ENCODE results near the gene FAM83D. TPM values are rescaled to one million over a fixed set of nuclear protein-coding genes. Genes with fewer than 3 reads are reported as not detected.
A peak's percentile ranks its signal among the peaks of the same experiment; 100 is the strongest.

FAM83D gene
- total RNA-seq, 2 experiments from 2014 or later, result 23.1 to 28.4 TPM

DNA sequence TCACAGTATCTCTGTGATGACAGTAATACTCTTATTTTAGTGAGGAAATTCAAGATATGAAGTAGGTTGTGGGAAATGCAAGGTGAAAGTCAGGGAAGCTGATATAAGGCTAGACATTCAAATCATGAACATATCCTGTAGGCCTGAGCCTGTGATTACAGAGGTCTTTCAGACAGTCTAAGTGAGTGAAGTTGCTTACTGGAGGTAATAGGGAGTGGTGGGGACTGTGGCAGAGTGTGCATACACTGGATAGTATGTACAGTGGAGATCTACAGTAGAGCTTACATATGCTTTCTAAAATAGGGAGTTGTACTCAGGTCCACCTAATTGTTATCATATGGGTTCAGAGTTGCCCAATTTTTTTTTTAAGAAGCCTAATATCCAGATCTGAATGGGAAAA is 39.0 kb downstream of the FAM83D start:
- no peaks in the 10 kb centered on the region for H3K9me3 Mint-ChIP-seq (ENCODE audit: low read depth)
- CTCF ChIA-PET, result interaction anchor here (1.0 to 8.5 kb wide), 3 partner anchors 33 to 82 kb away, joined by 3 to 98 read pairs (median 5); no protein-coding TSS in a partner anchor
- H3K36me3 Mint-ChIP-seq, result peaks cover 15% of the 10 kb centered on the region
- no peak for ATAC-seq
- no peak overlapping the region for H3K27ac Mint-ChIP-seq
- no peak for DNase-seq
- H3K4me3 Mint-ChIP-seq, result no peak overlapping the region
- H3K4me1 Mint-ChIP-seq, result peaks cover 29% of the 10 kb centered on the region
- no peaks in the 10 kb centered on the region for H3K27me3 Mint-ChIP-seq

DNA sequence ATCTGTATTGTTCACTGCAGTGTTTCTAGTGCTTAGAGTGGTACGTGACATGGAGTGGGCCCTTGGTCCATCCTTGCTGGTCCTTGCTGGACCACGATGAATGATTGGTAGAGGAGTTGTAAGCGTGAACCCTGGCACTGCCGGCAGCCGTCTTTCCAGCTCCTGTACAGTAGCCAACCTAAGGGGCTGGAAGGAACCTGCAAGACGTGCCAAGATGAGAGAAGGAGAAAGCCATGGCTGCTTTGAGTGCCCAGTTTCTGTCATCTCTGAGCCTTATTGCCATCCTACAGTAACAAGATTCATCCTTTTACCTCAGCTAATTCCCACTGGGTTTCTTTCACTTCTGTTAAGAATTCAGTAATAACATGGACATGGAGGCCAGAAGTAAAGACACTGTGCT is 41.9 kb downstream of the FAM83D start:
- Mint-ChIP-seq H3K4me3 (no peak overlapping the region), H3K27ac (no peak overlapping the region), H3K4me1 (peaks cover 23% of the 10 kb centered on the region), H3K9me3 (ENCODE audit: low read depth) (no peaks in the 10 kb centered on the region), H3K36me3 (peaks cover 30% of the 10 kb centered on the region), H3K27me3 (no peaks in the 10 kb centered on the region)
- ATAC-seq (no peak), DNase-seq (no peak)
- CTCF ChIA-PET, result interaction anchor here (1.4 to 8.5 kb wide), 4 partner anchors 12 to 79 kb away, joined by 3 to 98 read pairs (median 4); no protein-coding TSS in a partner anchor

DNA sequence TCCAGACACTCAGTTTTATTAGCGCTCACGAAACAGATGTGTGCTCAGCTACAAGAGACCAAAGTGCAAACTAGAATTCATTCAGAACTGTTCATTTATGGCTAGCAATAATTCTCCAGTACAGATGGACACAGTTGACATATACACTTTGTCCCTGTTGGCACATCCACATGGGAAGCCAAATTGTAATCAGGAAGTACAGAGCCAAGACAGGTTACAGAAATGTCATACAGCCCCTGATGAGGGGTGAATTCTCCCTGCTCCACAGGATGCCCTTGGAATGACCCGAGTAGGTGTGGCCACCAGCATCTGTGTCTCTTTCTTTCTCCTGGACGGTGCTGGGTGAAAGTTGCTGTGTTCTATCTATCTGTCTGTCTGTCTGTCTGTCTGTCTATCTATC is 43.5 kb downstream of the FAM83D start:
- Mint-ChIP-seq H3K27ac (no peak overlapping the region), H3K27me3 (no peaks in the 10 kb centered on the region), H3K36me3 (peaks cover 34% of the 10 kb centered on the region), H3K4me3 (no peak overlapping the region), H3K9me3 (ENCODE audit: low read depth) (no peaks in the 10 kb centered on the region), H3K4me1 (peaks cover 20% of the 10 kb centered on the region)
- DNase-seq (no peak), ATAC-seq (no peak)
- CTCF ChIA-PET, result interaction anchor here (1.3 to 1.5 kb wide), 2 partner anchors 28 to 79 kb away, joined by 3 to 4 read pairs; no protein-coding TSS in a partner anchor

DNA sequence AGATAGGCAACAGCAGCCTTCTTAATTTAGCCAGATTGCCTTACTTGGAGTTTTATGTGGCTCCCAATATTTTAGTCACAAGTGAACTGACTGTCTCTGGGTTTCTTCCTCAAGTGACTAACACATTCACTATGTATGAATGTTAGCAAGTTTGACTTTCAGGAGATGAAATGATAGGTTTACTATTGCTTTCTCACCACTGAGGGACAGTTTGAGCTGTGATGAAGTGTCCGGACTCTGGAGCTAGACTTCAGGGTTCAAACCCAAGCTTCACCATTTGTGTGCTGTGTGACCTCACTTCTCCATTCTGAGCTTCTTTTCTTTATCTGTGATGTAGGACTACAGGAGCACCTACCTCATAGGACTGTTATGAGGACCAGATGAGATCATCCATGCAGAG is 44.1 kb downstream of the FAM83D start:
- no peak overlapping the region for H3K27ac Mint-ChIP-seq
- H3K9me3 Mint-ChIP-seq (ENCODE audit: low read depth), result no peaks in the 10 kb centered on the region
- ATAC-seq (no peak), DNase-seq (no peak)
- H3K4me3 Mint-ChIP-seq, result no peak overlapping the region
- peaks cover 35% of the 10 kb centered on the region for H3K36me3 Mint-ChIP-seq
- peaks cover 23% of the 10 kb centered on the region for H3K4me1 Mint-ChIP-seq
- CTCF ChIA-PET, result interaction anchor here (1.3 kb wide), 1 partner anchor 78 kb away, joined by 3 read pairs; no protein-coding TSS in a partner anchor
- H3K27me3 Mint-ChIP-seq, result no peaks in the 10 kb centered on the region

DNA sequence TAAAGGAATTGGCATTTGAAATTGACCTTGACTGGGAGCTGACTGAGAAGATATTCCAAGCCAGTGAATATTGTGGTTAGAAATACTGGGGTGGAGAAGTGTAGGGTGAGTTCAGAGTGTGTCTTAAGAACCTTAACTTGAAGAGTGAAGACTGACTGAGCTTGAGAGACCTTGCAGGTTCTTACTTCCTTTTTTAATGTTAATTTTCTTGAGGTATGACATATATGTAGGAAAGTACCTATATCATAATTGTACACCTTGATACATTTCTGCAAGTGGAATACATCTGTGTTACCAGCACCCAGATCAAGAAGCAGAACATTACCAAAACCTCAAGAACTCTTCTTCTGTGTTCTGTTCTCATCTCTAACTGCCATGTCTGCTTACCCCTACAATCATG is 46.9 kb downstream of the FAM83D start:
- CTCF ChIA-PET, result interaction anchor here (0.8 to 1.9 kb wide), 2 partner anchors 11 to 76 kb away, joined by 3 to 6 read pairs; partner anchors contain the start of gene DHX35
- H3K4me3 Mint-ChIP-seq, result no peak overlapping the region

DNA sequence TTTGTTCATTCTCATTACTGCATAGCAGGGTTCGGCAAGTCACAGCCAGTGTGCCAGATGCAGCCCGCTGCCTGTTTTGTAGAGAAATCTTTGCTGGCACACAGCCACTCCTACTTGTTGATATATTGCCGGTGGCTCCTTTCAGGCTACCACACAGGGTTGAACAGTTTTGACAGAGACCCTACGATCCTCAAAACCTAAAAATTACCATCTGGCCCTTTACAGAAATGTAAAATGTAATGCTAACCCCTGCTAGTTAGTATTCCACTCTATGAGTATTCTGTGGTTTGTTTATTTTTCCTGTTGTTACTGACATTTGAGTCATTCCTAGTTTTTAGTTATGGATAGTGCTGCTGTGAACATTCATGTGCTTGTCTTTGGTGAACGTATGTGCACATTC is 47.4 kb downstream of the FAM83D start:
- no peak for DNase-seq
- ATAC-seq, result no peak
- no peaks in the 10 kb centered on the region for H3K9me3 Mint-ChIP-seq (ENCODE audit: low read depth)
- CTCF ChIA-PET, result interaction anchor here (1.9 kb wide), 1 partner anchor 12 kb away, joined by 6 read pairs; the partner anchor contains the start of gene DHX35
- peaks cover 23% of the 10 kb centered on the region for H3K4me1 Mint-ChIP-seq
- no peak overlapping the region for H3K4me3 Mint-ChIP-seq
- no peak overlapping the region for H3K27ac Mint-ChIP-seq
- no peaks in the 10 kb centered on the region for H3K27me3 Mint-ChIP-seq
- H3K36me3 Mint-ChIP-seq, result peaks cover 35% of the 10 kb centered on the region

More for the DNA sequence above, 46.9 kb downstream of the FAM83D start:
- Mint-ChIP-seq H3K9me3 (ENCODE audit: low read depth) (no peaks in the 10 kb centered on the region), H3K27ac (no peak overlapping the region), H3K27me3 (no peaks in the 10 kb centered on the region), H3K4me1 (peaks cover 23% of the 10 kb centered on the region), H3K36me3 (peaks cover 35% of the 10 kb centered on the region)
- ATAC-seq, result no peak
- DNase-seq, result no peak

DNA sequence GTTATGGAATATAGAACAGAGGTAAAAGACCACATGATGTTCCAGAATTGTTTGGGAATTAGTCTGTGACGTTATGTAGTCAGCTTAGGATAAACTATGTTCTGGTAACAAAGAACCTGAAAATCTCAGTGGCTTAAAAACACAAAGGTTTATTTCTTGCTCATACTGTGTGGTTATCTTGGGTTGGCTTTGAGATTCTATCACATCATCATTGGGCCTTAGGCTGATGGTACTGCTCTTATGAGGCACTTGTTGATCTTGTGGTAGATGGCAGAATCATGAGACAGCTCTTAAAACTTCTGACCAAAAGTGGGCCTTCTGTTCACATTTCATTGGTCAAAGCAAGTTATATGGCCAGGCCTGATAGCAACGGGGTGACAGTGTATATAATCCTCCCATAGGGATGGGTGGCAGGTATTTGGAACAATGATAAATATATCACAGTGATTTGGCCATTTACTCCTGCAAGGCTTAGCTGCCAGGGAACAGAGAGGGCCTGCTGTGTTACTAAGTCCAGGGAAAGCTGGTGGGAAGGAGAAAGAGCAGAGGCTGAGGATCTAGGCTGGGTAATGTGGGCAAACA is 49.4 kb downstream of the FAM83D start:
- no peak overlapping the region for H3K4me3 Mint-ChIP-seq
- peaks cover 31% of the 10 kb centered on the region for H3K36me3 Mint-ChIP-seq
- no peak overlapping the region for H3K27ac Mint-ChIP-seq
- H3K9me3 Mint-ChIP-seq (ENCODE audit: low read depth), result no peaks in the 10 kb centered on the region
- no peaks in the 10 kb centered on the region for H3K27me3 Mint-ChIP-seq
- peaks cover 22% of the 10 kb centered on the region for H3K4me1 Mint-ChIP-seq
- CTCF ChIA-PET, result interaction anchor here (2.2 kb wide), 1 partner anchor 13 kb away, joined by 5 read pairs; no protein-coding TSS in a partner anchor
- ATAC-seq, result no peak
- no peak for DNase-seq

DNA sequence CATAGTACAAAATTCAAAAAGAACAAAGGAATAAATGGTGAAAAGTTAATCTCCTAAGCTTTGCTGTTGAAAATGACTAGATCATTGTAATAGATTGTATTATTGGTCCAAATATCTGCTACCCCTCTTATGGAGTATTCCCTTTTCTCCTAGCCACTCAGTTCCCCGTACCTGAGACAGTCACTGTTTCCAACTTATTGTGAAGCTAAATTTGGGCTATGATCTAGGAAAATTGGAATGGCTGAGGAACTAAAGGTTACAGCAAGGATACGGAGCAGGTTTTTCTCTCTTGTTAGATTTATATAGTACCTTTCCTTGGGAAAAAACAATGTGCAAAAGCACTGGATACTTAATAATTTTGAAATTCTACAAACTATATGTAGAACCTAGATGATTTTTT is 53.2 kb downstream of the FAM83D start:
- ATAC-seq (no peak), DNase-seq (no peak)
- Mint-ChIP-seq H3K27ac (no peak overlapping the region), H3K36me3 (peaks cover 20% of the 10 kb centered on the region), H3K4me1 (peaks cover 15% of the 10 kb centered on the region), H3K4me3 (no peak overlapping the region), H3K27me3 (no peaks in the 10 kb centered on the region), H3K9me3 (ENCODE audit: low read depth) (no peaks in the 10 kb centered on the region)
- CTCF ChIA-PET, result interaction anchor here (0.9 to 1.7 kb wide), 5 partner anchors 11 to 29 kb away, joined by 3 to 6 read pairs (median 4); partner anchors contain the start of gene DHX35

DNA sequence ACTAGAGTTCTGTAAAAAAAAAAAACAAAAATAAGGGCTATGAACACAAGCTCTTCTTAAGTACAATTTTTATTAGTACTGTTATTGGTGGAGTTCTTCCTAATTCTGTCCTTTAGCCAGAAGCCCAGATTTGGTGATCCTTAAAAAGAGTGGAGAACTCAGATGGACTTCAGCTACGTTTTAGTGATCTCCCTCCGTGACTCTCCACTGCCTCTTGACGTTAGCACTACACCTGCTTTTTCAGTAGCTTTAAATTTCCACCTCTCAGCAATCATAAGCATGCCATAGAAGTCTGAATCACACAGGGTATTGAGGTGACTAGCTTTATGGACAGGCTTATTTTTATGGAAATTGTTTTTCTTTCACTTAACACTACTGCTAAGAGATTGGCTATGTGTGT is 53.6 kb downstream of the FAM83D start:
- ATAC-seq, result no peak

DNA sequence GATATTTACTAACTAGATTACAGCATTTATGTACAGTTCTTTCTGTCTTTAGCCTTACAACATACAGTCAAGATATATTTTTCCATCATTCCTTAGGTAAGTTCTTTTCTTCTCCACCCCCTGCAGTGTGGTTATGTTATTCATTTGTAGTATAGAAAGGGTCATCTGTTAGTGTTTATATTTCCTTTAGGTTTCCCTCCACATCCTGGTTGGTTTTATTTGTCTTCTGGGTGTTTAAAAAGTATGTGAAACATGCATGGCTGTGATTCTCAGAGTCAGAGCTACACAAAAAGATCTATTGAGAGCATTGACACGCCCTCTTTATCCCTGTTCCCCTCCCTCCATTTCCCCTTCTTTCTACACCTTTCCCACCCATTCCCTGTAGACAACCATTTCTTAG is 56.1 kb downstream of the FAM83D start:
- Mint-ChIP-seq H3K27me3 (no peaks in the 10 kb centered on the region), H3K4me1 (peaks cover 25% of the 10 kb centered on the region), H3K27ac (peak overlapping the region; percentile 30), H3K36me3 (peaks cover 19% of the 10 kb centered on the region), H3K9me3 (ENCODE audit: low read depth) (no peaks in the 10 kb centered on the region), H3K4me3 (no peak overlapping the region)
- DNase-seq (no peak), ATAC-seq (peak; percentile 16)
- CTCF ChIA-PET, result interaction anchor here (1.3 to 2.6 kb wide), 2 partner anchors 12 to 20 kb away, joined by 4 to 8 read pairs; partner anchors contain the start of gene DHX35

More for the DNA sequence above, 53.6 kb downstream of the FAM83D start:
- CTCF ChIA-PET, result interaction anchor here (0.9 to 2.6 kb wide), 6 partner anchors 11 to 29 kb away, joined by 3 to 8 read pairs (median 4); partner anchors contain the start of gene DHX35
- no peaks in the 10 kb centered on the region for H3K27me3 Mint-ChIP-seq
- peaks cover 11% of the 10 kb centered on the region for H3K4me1 Mint-ChIP-seq
- H3K27ac Mint-ChIP-seq, result no peak overlapping the region
- H3K9me3 Mint-ChIP-seq (ENCODE audit: low read depth), result no peaks in the 10 kb centered on the region
- DNase-seq, result no peak
- no peak overlapping the region for H3K4me3 Mint-ChIP-seq
- peaks cover 16% of the 10 kb centered on the region for H3K36me3 Mint-ChIP-seq

DNA sequence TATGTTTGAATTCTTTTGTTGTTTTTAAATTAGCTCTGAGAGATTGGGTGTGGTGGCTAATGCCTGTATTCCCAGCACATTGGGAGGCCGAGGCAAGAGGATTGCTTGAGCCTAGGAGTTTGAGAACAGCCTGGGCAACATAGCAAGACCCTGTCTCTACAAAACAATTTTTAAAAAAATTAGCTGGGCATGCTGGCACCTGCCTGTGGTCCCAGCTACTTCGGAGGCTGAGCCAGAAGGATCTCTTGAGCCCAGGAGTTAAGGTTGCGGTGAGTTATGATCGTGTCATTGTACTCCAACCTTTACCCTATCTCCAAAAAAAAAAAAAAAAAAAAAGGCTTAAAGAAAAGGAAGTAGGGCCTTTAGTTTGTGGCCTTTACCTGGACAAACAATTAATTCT is 58.8 kb downstream of the FAM83D start:
- H3K9me3 Mint-ChIP-seq (ENCODE audit: low read depth), result no peaks in the 10 kb centered on the region
- H3K27ac Mint-ChIP-seq, result no peak overlapping the region
- CTCF ChIA-PET, result interaction anchor here (0.7 to 3.2 kb wide), 7 partner anchors 9 to 65 kb away, joined by 3 to 15 read pairs (median 6); partner anchors contain the start of gene DHX35
- peaks cover 36% of the 10 kb centered on the region for H3K4me1 Mint-ChIP-seq
- H3K4me3 Mint-ChIP-seq, result no peak overlapping the region
- no peak for DNase-seq
- H3K27me3 Mint-ChIP-seq, result no peaks in the 10 kb centered on the region
- peaks cover 25% of the 10 kb centered on the region for H3K36me3 Mint-ChIP-seq
- no peak for ATAC-seq

DNA sequence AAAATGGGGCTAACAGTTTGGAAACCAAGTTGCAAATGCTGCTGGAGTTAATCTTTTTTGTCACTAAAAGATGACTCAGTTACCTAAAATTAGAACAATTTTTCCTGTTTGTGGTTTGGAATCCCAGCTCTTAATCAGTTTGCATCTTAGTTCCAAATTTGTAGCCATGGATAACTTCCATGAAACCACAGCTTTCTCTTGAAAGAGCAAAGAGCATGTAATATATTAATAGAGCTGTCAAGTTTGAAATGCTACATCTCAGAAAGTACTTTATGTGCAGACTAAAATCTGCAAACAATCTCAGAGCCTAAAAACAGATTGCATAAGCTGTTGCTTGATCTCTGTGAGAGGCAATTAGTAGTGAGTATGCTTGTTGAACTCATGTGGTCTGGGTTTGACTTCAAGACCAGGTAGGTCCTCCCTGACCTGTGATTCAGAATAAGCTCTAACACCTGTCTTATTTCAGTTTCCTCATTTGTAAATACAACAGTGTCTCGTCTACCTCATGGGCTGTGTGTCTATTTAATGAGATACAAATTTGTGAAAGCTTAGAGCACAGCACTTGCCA is 59.5 kb downstream of the FAM83D start:
- Mint-ChIP-seq H3K36me3 (peaks cover 23% of the 10 kb centered on the region), H3K27me3 (no peaks in the 10 kb centered on the region), H3K4me1 (peaks cover 36% of the 10 kb centered on the region), H3K4me3 (no peak overlapping the region), H3K27ac (no peak overlapping the region), H3K9me3 (ENCODE audit: low read depth) (no peaks in the 10 kb centered on the region)
- ATAC-seq, result no peak
- CTCF ChIA-PET, result interaction anchor here (1.1 to 3.2 kb wide), 5 partner anchors 9 to 64 kb away, joined by 3 to 15 read pairs (median 4); no protein-coding TSS in a partner anchor
- DNase-seq, result no peak

DNA sequence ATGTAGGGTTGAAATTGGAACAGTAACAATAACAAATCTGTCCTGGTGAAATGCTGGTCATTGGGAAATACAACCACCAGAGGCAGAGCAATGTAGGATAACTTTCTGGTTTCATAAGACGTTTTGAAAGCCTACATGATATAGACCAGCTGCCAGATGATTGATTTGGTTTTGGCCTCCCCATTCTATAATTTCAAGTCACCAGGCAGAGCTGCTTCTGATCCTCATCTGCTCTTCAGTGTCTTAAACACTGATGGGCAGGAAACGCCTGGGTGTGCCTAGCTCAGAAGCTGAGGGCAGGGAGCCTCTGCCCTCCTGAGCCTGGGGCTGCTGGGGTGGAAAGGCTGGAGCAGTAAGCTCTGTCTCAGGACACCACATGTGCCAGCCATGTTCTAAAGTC is 60.4 kb downstream of the FAM83D start:
- Mint-ChIP-seq H3K36me3 (peaks cover 23% of the 10 kb centered on the region), H3K27me3 (no peaks in the 10 kb centered on the region), H3K27ac (peak overlapping the region; percentile 54), H3K4me3 (no peak overlapping the region), H3K4me1 (peaks cover 36% of the 10 kb centered on the region), H3K9me3 (ENCODE audit: low read depth) (no peaks in the 10 kb centered on the region)
- ATAC-seq (no peak), DNase-seq (no peak)
- CTCF ChIA-PET, result interaction anchor here (3.2 kb wide), 1 partner anchor 10 kb away, joined by 15 read pairs; no protein-coding TSS in a partner anchor
